ENCODE measurements around the gene BUD31.

The BUD31 gene

DNA sequence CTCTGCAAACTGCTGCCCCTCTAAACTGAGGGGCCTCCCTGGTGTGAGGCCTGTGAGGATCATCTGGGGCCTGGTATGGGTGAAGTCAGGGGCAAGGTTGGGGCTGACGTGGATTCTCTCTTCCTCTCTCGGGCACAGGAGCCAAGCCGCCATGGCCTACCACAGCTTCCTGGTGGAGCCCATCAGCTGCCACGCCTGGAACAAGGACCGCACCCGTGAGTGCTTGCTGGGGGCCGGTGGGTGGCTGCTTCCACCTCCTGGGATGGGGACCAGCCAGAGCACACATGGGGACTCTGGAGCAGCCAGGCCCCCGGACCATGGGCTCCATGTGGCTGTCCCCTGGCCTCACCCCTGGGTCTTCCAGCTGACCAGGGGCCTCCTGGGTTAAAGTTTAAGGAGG, 23.2 kb upstream of the BUD31 start:
- no peak for TF ChIP-seq CTCF (IDR thresholded peaks at IDR 0.05)

- peak; percentile 12; the same call in 1 of the 2 replicates for TF ChIP-seq CTCF (IDR thresholded peaks at IDR 0.05)
These were observed 22.1 kb upstream of the BUD31 start for GRCh38 chr7:99386584-99387238.

DNA sequence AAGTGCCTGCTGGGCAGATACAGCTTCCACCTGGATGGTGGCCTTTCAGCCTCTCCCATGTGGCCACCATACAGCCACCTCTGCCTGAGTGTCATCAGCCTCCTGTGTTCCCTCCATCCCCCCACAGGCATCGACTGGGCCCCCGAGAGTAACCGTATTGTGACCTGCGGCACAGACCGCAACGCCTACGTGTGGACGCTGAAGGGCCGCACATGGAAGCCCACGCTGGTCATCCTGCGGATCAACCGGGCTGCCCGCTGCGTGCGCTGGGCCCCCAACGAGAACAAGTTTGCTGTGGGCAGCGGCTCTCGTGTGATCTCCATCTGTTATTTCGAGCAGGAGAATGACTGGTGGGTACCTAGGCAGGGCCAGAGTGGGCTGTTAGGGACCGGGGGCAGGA, 20.9 kb upstream of the BUD31 start:
- no peak for TF ChIP-seq CTCF (IDR thresholded peaks at IDR 0.05)

DNA sequence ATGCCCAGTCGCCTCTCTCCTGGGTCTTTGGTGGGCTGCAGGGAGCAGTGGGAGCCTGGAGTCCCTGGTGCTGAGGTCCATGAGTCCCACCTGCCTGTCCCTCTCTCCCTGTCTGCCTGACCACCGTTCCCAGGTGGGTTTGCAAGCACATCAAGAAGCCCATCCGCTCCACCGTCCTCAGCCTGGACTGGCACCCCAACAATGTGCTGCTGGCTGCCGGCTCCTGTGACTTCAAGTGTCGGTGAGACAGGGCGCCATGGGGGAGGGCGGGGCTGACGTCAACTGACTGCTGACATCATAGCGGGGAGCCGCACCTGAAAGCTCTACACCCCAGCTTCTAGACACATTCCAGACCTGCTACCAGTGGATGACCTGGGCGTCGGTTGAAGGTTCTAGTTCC, 19.0 kb upstream of the BUD31 start:
- TF ChIP-seq CTCF (IDR thresholded peaks at IDR 0.05) = no peak

GRCh38 chr7:99390941-99391602, 17.7 kb upstream of the BUD31 start:
- TF ChIP-seq CTCF (IDR thresholded peaks at IDR 0.05) = no peak

DNA sequence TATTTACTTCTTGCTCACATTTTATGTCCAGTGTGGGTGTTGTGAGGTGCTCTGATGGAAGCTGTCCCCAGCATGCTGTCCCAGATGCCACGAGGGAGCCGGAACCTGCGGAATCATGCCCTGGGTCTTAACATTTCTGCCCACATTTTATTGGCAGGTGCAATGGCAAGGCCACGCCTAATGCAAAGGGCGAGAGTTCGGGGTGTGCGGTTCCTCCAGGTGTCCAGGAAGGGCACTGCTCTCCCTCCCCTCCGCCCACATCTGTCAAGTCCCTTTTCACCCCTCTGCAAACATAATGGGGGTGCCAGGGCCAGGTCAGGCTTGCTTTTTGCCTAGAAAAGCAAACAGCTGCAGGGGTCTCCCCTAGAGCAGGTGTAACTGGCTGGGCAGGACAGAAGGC, 16.7 kb upstream of the BUD31 start:
- no peak for TF ChIP-seq CTCF (IDR thresholded peaks at IDR 0.05)

- no peak for TF ChIP-seq CTCF (IDR thresholded peaks at IDR 0.05)
These were observed 16.0 kb upstream of the BUD31 start for GRCh38 chr7:99392659-99393354.

Data from LNCAP (cell line).